H1 (cell line): ENCODE results near the gene MACF1. TPM values are rescaled to one million over a fixed set of nuclear protein-coding genes. Genes with fewer than 3 reads are reported as not detected.

Source experiments
- CTCF ChIA-PET: fragments of 300-600 bp; sonication (Branson Sonifier 250); formaldehyde crosslinking; loops from one replicate; lab custom pipeline; 2021; ENCODE audit not compliant: partially characterized antibody; lab: Charles Lee
- POLR2A ChIA-PET: fragments of 300-600 bp; sonication (Branson Sonifier 250); formaldehyde crosslinking; loops from one replicate; lab custom pipeline; 2021; ENCODE audit warnings: inconsistent platforms; ENCODE audit not compliant: partially characterized antibody; lab: Charles Lee
- DNase-seq, 2 experiments: peaks; one replicate each; pipeline versions ENCODE4 v3.0.0 to v3.0.0-alpha.2; 2010 to 2022; ENCODE audit warnings: low spot score in 2 of 2, low read depth in 1 of 2, mixed read lengths in 1 of 2
- FAIRE-seq: peaks from 2 replicates; lab custom pipeline; 2011; peaks lifted over from hg19 to GRCh38; lab: Jason Lieb, UNC
- H2AFZ ChIP-seq: 2 replicates; pipeline ENCODE4 v1.8.1; 2012; ENCODE audit warnings: low read length, inconsistent platforms
- H2AK5ac ChIP-seq: 2 replicates; pipeline ENCODE4 v1.6.1; 2013; ENCODE audit warnings: low read depth, low read length
- H2BK120ac ChIP-seq: replicated peaks from 2 replicates; pipeline ENCODE3; 2013; ENCODE audit warnings: low read depth, low read length, inconsistent platforms
- H2BK12ac ChIP-seq: 2 replicates; pipeline ENCODE4 v1.6.1; 2013; ENCODE audit warnings: low read depth, low read length
- H2BK15ac ChIP-seq: 2 replicates; pipeline ENCODE4 v1.6.1; 2013; ENCODE audit warnings: low read length
- H2BK20ac ChIP-seq: 2 replicates; pipeline ENCODE4 v1.6.1; 2013; ENCODE audit warnings: low read length
- H2BK5ac ChIP-seq: 2 replicates; pipeline ENCODE4 v1.6.1; 2013; ENCODE audit warnings: low read depth, low read length
- H3K14ac ChIP-seq: 2 replicates; pipeline ENCODE4 v1.6.1; 2013; ENCODE audit warnings: inconsistent platforms; ENCODE audit not compliant: insufficient read length
- H3K18ac ChIP-seq: 2 replicates; pipeline ENCODE4 v1.6.1; 2013; ENCODE audit warnings: low read length; ENCODE audit errors: extremely low read depth
- H3K23ac ChIP-seq: 2 replicates; pipeline ENCODE4 v1.6.1; 2013; ENCODE audit warnings: inconsistent platforms; ENCODE audit not compliant: insufficient read length
- H3K23me2 ChIP-seq: 2 replicates; pipeline ENCODE4 v1.6.1; 2013; ENCODE audit warnings: low read depth, low read length
- H3K27ac ChIP-seq: 2 replicates; pipeline ENCODE4 v1.6.1; 2011; ENCODE audit warnings: low read depth, low read length, inconsistent platforms
- H3K27me3 ChIP-seq, 4 experiments: replicated peaks in 1 of 4; 1 replicate in 1 of 4; 2 replicates in 3 of 4; pipeline versions ENCODE4 v1.6.1 to v1.8.1; 2011 to 2013; ENCODE audit warnings: low read length in 3 of 4, mild to moderate bottlenecking in 3 of 4, inconsistent platforms in 2 of 4, mixed read lengths in 2 of 4, moderate library complexity in 1 of 4; ENCODE audit not compliant: control insufficient read depth in 3 of 4, insufficient read depth in 3 of 4; ENCODE audit errors: extremely low read depth in 1 of 4
- H3K36me3 ChIP-seq, 4 experiments: 2 replicates each; pipeline versions ENCODE4 v1.6.1 to v1.8.1; 2011 to 2013; ENCODE audit warnings: mild to moderate bottlenecking in 4 of 4, low read length in 3 of 4, moderate library complexity in 2 of 4, control low read depth in 1 of 4, inconsistent platforms in 1 of 4; ENCODE audit not compliant: insufficient read depth in 4 of 4, control insufficient read depth in 2 of 4
- H3K4ac ChIP-seq: replicated peaks from 2 replicates; pipeline ENCODE3; 2013; ENCODE audit warnings: low read length, low read depth, mixed read lengths, inconsistent platforms; ENCODE audit not compliant: insufficient read length
- H3K4me1 ChIP-seq, 4 experiments: replicated peaks in 1 of 4; 1 replicate in 1 of 4; 2 replicates in 3 of 4; pipeline versions ENCODE4 v1.6.1 to v1.8.1; 2011 to 2013; ENCODE audit warnings: low read length in 3 of 4, inconsistent platforms in 2 of 4, mixed read lengths in 1 of 4; ENCODE audit not compliant: insufficient read depth in 4 of 4, control insufficient read depth in 3 of 4
- H3K4me2 ChIP-seq, 2 experiments: 2 replicates each; pipeline versions ENCODE4 v1.6.1 to v1.8.1; 2011 to 2013; ENCODE audit warnings: low read depth in 2 of 2, low read length in 2 of 2, control low read depth in 1 of 2, inconsistent platforms in 1 of 2, mild to moderate bottlenecking in 1 of 2; ENCODE audit not compliant: insufficient read depth in 1 of 2
- H3K4me3 ChIP-seq, 4 experiments: fragments of 200-600, 300-600 bp in 1 of 4; sonication (generic), shearing (Covaris generic), sonication (Bioruptor Twin) in 1 of 4; 2 replicates each; pipeline versions ENCODE4 v1.5.1 to v1.8.1; 2011 to 2016; ENCODE audit warnings: low read length in 4 of 4, low read depth in 3 of 4, control low read depth in 2 of 4, inconsistent platforms in 2 of 4, mild to moderate bottlenecking in 2 of 4, mixed read lengths in 1 of 4, moderate library complexity in 1 of 4; ENCODE audit not compliant: insufficient read depth in 2 of 4; ENCODE audit errors: extremely low read depth in 1 of 4
- H3K56ac ChIP-seq: replicated peaks from 2 replicates; pipeline ENCODE3; 2013; ENCODE audit warnings: low read depth, mild to moderate bottlenecking, mixed read lengths, low read length, inconsistent platforms; ENCODE audit not compliant: insufficient read length
- H3K79me1 ChIP-seq: 2 replicates; pipeline ENCODE4 v1.6.1; 2013; ENCODE audit warnings: low read depth, low read length, control low read depth
- H3K79me2 ChIP-seq, 2 experiments: 2 replicates each; pipeline versions ENCODE4 v1.6.1 to v1.8.1; 2012 to 2013; ENCODE audit warnings: low read length in 2 of 2, mild to moderate bottlenecking in 2 of 2, inconsistent platforms in 1 of 2; ENCODE audit not compliant: insufficient read depth in 2 of 2, control insufficient read depth in 1 of 2
- H3K9ac ChIP-seq, 4 experiments: replicated peaks in 1 of 4; 1 replicate in 1 of 4; 2 replicates in 3 of 4; pipeline versions ENCODE4 v1.6.1 to v1.8.1; 2011 to 2013; ENCODE audit warnings: low read depth in 3 of 4, low read length in 3 of 4, control low read depth in 2 of 4, mild to moderate bottlenecking in 2 of 4, moderate library complexity in 2 of 4, inconsistent platforms in 1 of 4; ENCODE audit errors: extremely low read depth in 1 of 4
- H3K9me3 ChIP-seq, 2 experiments: 2 replicates each; pipeline versions ENCODE4 v1.6.1 to v1.8.1; 2012 to 2013; ENCODE audit warnings: mild to moderate bottlenecking in 2 of 2, moderate library complexity in 2 of 2, control low read depth in 1 of 2, inconsistent platforms in 1 of 2, low read depth in 1 of 2, low read length in 1 of 2, mixed read lengths in 1 of 2; ENCODE audit not compliant: insufficient read depth in 2 of 2
- H4K20me1 ChIP-seq, 2 experiments: replicated peaks in 1 of 2; 2 replicates each; pipeline versions ENCODE3 to v1.8.1; 2011 to 2013; ENCODE audit warnings: inconsistent platforms in 2 of 2, low read length in 2 of 2, mild to moderate bottlenecking in 1 of 2; ENCODE audit not compliant: insufficient read depth in 2 of 2, control insufficient read depth in 1 of 2
- H4K5ac ChIP-seq: 2 replicates; pipeline ENCODE4 v1.6.1; 2013; ENCODE audit warnings: low read length, low read depth, mixed read lengths, inconsistent platforms; ENCODE audit not compliant: insufficient read length
- H4K8ac ChIP-seq: 2 replicates; pipeline ENCODE4 v1.8.0; 2013; ENCODE audit warnings: mild to moderate bottlenecking, moderate library complexity, low read length, inconsistent platforms; ENCODE audit not compliant: insufficient read depth; ENCODE audit errors: extremely low read depth
- H4K91ac ChIP-seq: replicated peaks from 2 replicates; pipeline ENCODE3; 2013; ENCODE audit warnings: low read length, mixed read lengths, inconsistent platforms; ENCODE audit not compliant: insufficient read length
- ASH2L ChIP-seq: fragments of 200-600, 300-600 bp; sonication (generic); IDR thresholded peaks from one replicate; pipeline ENCODE4 v1.7.1; 2017; ENCODE audit warnings: low read length
- ATF2 ChIP-seq: IDR thresholded peaks from 2 replicates; pipeline ENCODE4 v1.6.1; 2012; ENCODE audit warnings: low read length, inconsistent platforms
- CTBP2 ChIP-seq: IDR thresholded peaks from 2 replicates; pipeline ENCODE4 v1.7.0; 2011; ENCODE audit warnings: borderline replicate concordance, mild to moderate bottlenecking, moderate library complexity, mixed read lengths, low read length; ENCODE audit not compliant: insufficient read depth, insufficient read length
- GTF2F1 ChIP-seq: IDR thresholded peaks from 2 replicates; pipeline ENCODE4 v1.6.1; 2012; ENCODE audit warnings: low read depth, low read length, improper control_type of control experiment, borderline replicate concordance
- MAX ChIP-seq: IDR thresholded peaks from 2 replicates; pipeline ENCODE4 v1.6.1; 2012; ENCODE audit warnings: inconsistent platforms
- SRF ChIP-seq: IDR thresholded peaks from 2 replicates; pipeline ENCODE4 v1.6.1; 2011; ENCODE audit warnings: mild to moderate bottlenecking, low read depth, low read length, moderate library complexity
- SUZ12 ChIP-seq: fragments of 200-600 bp; sonication (generic); IDR thresholded peaks from 2 replicates; pipeline ENCODE4 v1.6.1; 2012; ENCODE audit warnings: mild to moderate bottlenecking, inconsistent platforms, low read length, moderate library complexity, mixed read lengths
- TAF1 ChIP-seq: IDR thresholded peaks from 2 replicates; pipeline ENCODE4 v1.6.1; 2011; ENCODE audit warnings: mild to moderate bottlenecking, low read depth, low read length
- USF2 ChIP-seq: IDR thresholded peaks from 2 replicates; pipeline ENCODE4 v1.6.1; 2011; ENCODE audit warnings: low read length, improper control_type of control experiment
- polyA plus RNA-seq, 7 experiments: library from polyadenylated mRNA; depleted of rRNA in 3 of 7; stranded (reverse) in 5 of 7; unstranded in 2 of 7; fragments of >200 nt in 5 of 7; fragments of 200-250 nt in 2 of 7; gene quantifications; 1 replicate in 5 of 7; 2 replicates in 1 of 7; 4 replicates in 1 of 7; pipeline versions ENCODE4 v1.2.1 to v1.2.3, GENCODE V29; 2011 to 2013; ENCODE audit warnings: missing spikeins in 2 of 7, mixed read lengths in 2 of 7
- total RNA-seq: library from RNA; stranded (reverse); fragmentation: NEBNext Ultra II Directional; extraction: Animal tissue kit (Norgen Biotek cat#: 25700); gene quantifications from 2 replicates; pipeline ENCODE4 v1.2.1, GENCODE V29; 2021
- TF ChIP-seq, protein P1 (sequence below): IDR thresholded peaks from 2 replicates; pipeline ENCODE4 v1.6.1; 2012; ENCODE audit warnings: inconsistent platforms

Gene MACF1
- total and polyA plus RNA-seq, 2 of the 8 experiments (the other 6 are each of a cell fraction or from before 2014, with no cell fraction given) = 59.8 to 285 TPM

DNA sequence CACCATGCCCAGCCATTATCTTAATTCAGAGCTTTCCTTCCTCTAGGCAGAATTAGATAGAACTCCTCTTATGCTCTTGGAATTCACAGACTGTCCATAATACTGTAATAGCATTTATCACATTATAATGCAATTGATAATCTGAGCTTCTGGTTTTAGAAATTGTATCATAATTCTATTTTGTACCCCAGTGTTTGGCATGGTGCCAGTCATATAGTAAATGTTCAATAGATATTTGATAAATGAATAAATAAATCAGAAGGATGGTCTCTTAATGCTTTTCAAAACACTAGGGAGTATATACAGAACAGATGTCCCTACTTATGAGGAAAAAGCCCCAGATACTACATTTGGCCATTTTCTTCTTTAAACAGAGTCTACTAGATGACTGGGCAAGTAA is 167.6 kb downstream of the MACF1 start:
- H3K4me1 ChIP-seq = no peaks in the 10 kb centered on the region; a peak in 1 of 7 replicates
- H2BK12ac ChIP-seq = no peak overlapping the region
- no peak overlapping the region for H3K56ac ChIP-seq
- H3K4ac ChIP-seq = no peak overlapping the region
- H3K18ac ChIP-seq = no peak overlapping the region
- H3K79me1 ChIP-seq = no peaks in the 10 kb centered on the region
- no peak overlapping the region for H3K27ac ChIP-seq
- POLR2A ChIA-PET = interaction anchor here (0.6 to 1.3 kb wide), 2 partner anchors 28 to 167 kb away, joined by 3 to 4 read pairs; no protein-coding TSS in a partner anchor
- no peaks in the 10 kb centered on the region for H3K23me2 ChIP-seq
- no peak overlapping the region for H2BK15ac ChIP-seq
- no peak overlapping the region for H2BK5ac ChIP-seq
- H3K36me3 ChIP-seq = peaks cover 9 to 65% (median 37%) of the 10 kb centered on the region in 4 experiments; a peak in 7 of 8 replicates
- H2BK20ac ChIP-seq = no peak overlapping the region
- H4K91ac ChIP-seq = no peak overlapping the region
- CTCF ChIA-PET = interaction anchor here (1.1 to 1.8 kb wide), 2 partner anchors 15 to 17 kb away, joined by 3 to 7 read pairs; no protein-coding TSS in a partner anchor
- no peak overlapping the region for H2BK120ac ChIP-seq
- H4K5ac ChIP-seq = no peak overlapping the region
- H2AK5ac ChIP-seq = no peak overlapping the region
- FAIRE-seq = no peak
- DNase-seq = no peak
- no peaks in the 10 kb centered on the region for H4K20me1 ChIP-seq
- no peak overlapping the region for H4K8ac ChIP-seq
- no peaks in the 10 kb centered on the region for H3K9me3 ChIP-seq
- H3K4me3 ChIP-seq = no peak overlapping the region
- H3K14ac ChIP-seq = no peak overlapping the region
- H3K9ac ChIP-seq = no peak overlapping the region
- no peak overlapping the region for H3K4me2 ChIP-seq
- H3K79me2 ChIP-seq = no peaks in the 10 kb centered on the region
- no peak overlapping the region for H3K23ac ChIP-seq
- no peaks in the 10 kb centered on the region for H3K27me3 ChIP-seq
- H2AFZ ChIP-seq = no peak overlapping the region
- TF ChIP-seq MAX (no peak), ATF2 (no peak), CTBP2 (no peak), GTF2F1 (no peak), USF2 (no peak), SRF (no peak), ASH2L (no peak), TAF1 (no peak), SUZ12 (no peak)
- TF ChIP-seq, protein P1, sequence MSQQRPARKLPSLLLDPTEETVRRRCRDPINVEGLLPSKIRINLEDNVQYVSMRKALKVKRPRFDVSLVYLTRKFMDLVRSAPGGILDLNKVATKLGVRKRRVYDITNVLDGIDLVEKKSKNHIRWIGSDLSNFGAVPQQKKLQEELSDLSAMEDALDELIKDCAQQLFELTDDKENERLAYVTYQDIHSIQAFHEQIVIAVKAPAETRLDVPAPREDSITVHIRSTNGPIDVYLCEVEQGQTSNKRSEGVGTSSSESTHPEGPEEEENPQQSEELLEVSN = no peak
